Activated naive CD8-positive, alpha-beta T cell treated with anti-CD3 and anti-CD28 coated beads, Interleukin-2, amount 10 ng/mL, durations not matched to agents 7 days and 5 days (primary cell): ENCODE data around the gene PNKD. TPM values are rescaled to one million over a fixed set of nuclear protein-coding genes. Genes with fewer than 3 reads are reported as not detected.
A peak's percentile ranks its signal among the peaks of the same experiment; 100 is the strongest.

Source experiments
- ATAC-seq: fragments of 150-1000 bp; cut with Tn5 transposase; one replicate; pipeline ENCODE4 v1.10.0; 2021; ENCODE audit warnings: low read depth, moderate library complexity
- POLR2A ChIA-PET: fragments of 350-600 bp; sonication (Branson Sonifier 250); formaldehyde crosslinking; loops from one replicate; lab custom pipeline; 2021; ENCODE audit warnings: antibody characterized with exemption; lab: Charles Lee
- DNase-seq: peaks from one replicate; pipeline ENCODE4 v3.0.0; 2021
- H3K27ac Mint-ChIP-seq: one replicate; pipeline ENCODE4 v1.8.0; 2022; ENCODE audit warnings: mild to moderate bottlenecking, mixed read lengths
- H3K27me3 Mint-ChIP-seq: one replicate; pipeline ENCODE4 v1.8.0; 2022; ENCODE audit warnings: mild to moderate bottlenecking, moderate library complexity, mixed read lengths
- H3K36me3 Mint-ChIP-seq: one replicate; pipeline ENCODE4 v1.8.0; 2021; ENCODE audit warnings: mild to moderate bottlenecking, mixed read lengths
- H3K4me1 Mint-ChIP-seq: one replicate; pipeline ENCODE4 v1.8.0; 2021; ENCODE audit warnings: mixed read lengths
- H3K4me3 Mint-ChIP-seq: one replicate; pipeline ENCODE4 v1.8.0; 2022; ENCODE audit warnings: mild to moderate bottlenecking, moderate library complexity, mixed read lengths
- H3K9me3 Mint-ChIP-seq: one replicate; pipeline ENCODE4 v1.8.0; 2021; ENCODE audit warnings: mixed read lengths
- total RNA-seq, 2 experiments: library from RNA; stranded (reverse); gene quantifications; one replicate each; pipeline ENCODE4 v1.2.3, GENCODE V29; 2021

The PNKD gene
- total RNA-seq, 2 experiments from 2014 or later, result 33.9 to 36.3 TPM

GRCh38 chr2:218260166-218260565, 10.2 kb upstream of the PNKD start:
- DNase-seq, result no peak
- peaks cover 5% of the 10 kb centered on the region for H3K36me3 Mint-ChIP-seq
- H3K27me3 Mint-ChIP-seq, result no peaks in the 10 kb centered on the region
- POLR2A ChIA-PET, result no interaction called here
- H3K27ac Mint-ChIP-seq, result no peak overlapping the region
- ATAC-seq, result no peak
- H3K9me3 Mint-ChIP-seq, result no peaks in the 10 kb centered on the region
- H3K4me3 Mint-ChIP-seq, result no peak overlapping the region
- peaks cover 16% of the 10 kb centered on the region for H3K4me1 Mint-ChIP-seq

DNA sequence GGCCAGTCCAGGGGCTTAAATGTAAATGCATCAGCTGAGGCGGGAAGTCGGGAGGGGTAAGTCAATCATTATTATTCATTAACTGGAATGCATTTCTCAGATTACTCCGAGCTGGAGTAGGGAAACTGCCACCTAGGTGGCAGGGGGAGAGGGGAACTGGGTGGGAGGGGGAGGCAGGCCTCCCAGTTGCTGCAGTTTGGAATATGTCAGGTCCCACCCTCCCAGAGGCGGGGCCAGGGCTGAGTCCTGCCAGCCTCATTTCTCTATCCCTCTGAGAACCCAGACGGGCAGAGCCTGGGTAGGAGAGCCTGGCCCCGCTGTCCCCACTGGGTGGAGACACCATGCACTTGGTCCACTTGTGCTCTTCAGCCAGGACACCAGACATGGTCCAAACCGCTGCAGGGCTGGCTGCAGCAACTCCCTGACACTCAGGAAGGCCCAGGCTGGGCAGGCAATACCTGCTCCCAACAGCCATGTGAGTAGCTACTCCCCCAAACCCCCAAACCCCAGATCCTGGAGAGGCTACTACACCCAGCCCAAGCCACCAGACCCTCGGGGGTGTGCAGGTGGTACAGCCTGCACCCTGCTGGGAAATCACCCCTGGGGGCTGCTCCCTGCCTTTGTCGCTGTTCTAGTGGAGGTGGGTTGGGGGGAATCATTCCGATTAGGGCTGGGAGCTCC, 9.4 kb upstream of the PNKD start, which contains the start of gene GPBAR1:
TSS of gene GPBAR1 (plus strand) at position 274 of the 681 bp plus-strand sequence. CDS start 1,710 bp downstream, outside the sequence.
- POLR2A ChIA-PET, result interaction anchor here (1.6 kb wide), 1 partner anchor 9 kb away, joined by 4 read pairs; the partner anchor contains the start of genes AAMP and PNKD
- Mint-ChIP-seq H3K36me3 (peaks cover 2% of the 10 kb centered on the region), H3K27ac (peak within 1 kb of the TSS; percentile 34), H3K4me3 (no peak within 1 kb of the TSS), H3K9me3 (no peaks in the 10 kb centered on the region), H3K4me1 (peaks cover 16% of the 10 kb centered on the region), H3K27me3 (no peaks in the 10 kb centered on the region)
- ATAC-seq (no peak), DNase-seq (peak; percentile 31)

DNA sequence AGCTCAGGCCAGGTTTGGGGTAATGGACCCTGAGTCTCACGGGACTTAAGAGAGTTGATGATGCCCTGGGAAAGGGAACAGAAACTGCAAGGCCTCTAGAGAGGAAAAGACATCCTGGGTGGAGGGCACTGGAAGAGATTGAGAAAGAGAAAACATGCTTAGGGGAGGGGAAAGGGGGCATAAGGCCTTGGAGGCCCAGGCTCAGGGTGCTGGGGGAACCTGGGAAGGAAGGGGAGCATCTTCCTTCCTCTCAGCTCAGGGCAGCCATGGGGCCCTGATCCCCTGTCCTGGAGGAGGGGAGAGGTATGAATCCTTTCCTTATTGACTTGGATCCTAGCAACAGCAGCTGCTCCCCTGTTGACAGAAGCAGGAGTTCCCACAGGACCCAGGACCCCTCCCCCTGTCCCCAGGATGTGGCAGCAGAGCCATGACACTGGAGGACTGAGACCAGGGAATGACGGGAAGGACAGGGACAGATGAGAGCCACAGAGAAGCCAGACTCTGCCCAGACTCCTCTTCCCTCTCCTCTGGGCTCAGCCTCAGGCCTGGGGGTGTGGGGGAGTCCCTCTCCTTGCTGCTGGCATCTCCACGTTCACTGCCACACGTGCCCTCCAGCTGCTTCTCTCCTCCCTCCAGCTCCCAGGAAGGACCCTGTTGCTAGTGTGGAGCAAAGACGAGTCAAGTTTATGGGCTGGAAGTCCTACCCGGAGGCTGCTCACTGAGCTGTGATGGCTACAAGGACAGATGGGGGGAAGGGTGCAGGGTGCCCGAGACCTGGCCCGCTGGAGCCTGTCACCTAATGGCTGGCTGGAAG, 8.7 kb upstream of the PNKD start:
- H3K4me3 Mint-ChIP-seq, result no peak overlapping the region
- peaks cover 4% of the 10 kb centered on the region for H3K36me3 Mint-ChIP-seq
- no peaks in the 10 kb centered on the region for H3K9me3 Mint-ChIP-seq
- H3K27me3 Mint-ChIP-seq, result no peaks in the 10 kb centered on the region
- POLR2A ChIA-PET, result interaction anchor here (1.6 kb wide), 1 partner anchor 8 kb away, joined by 4 read pairs; the partner anchor contains the start of genes AAMP and PNKD
- no peak for ATAC-seq
- peak overlapping the region; percentile 3 for H3K27ac Mint-ChIP-seq
- H3K4me1 Mint-ChIP-seq, result peaks cover 17% of the 10 kb centered on the region
- DNase-seq, result peak; percentile 30

DNA sequence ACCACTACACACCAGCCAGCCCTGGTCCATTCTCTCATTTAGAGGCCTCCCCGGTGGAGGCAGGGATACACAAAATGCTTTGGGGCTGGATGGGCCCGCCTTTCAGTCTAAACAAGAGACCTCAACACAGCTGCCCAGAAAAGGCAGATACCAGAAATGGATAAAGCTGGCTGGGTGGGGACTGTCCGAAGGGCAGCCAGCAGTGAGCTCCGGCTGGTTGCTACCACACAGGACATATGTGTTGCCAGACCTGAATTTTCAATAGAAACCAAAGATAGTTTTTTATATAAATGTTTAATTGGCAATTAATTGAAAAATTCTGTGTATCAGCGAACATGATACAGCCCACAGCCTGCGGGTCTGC, 8.1 kb upstream of the PNKD start:
- no peak overlapping the region for H3K4me3 Mint-ChIP-seq
- POLR2A ChIA-PET, result interaction anchor here (1.6 kb wide), 1 partner anchor 8 kb away, joined by 4 read pairs; the partner anchor contains the start of genes AAMP and PNKD
- ATAC-seq, result no peak
- no peak for DNase-seq
- H3K4me1 Mint-ChIP-seq, result peaks cover 15% of the 10 kb centered on the region
- H3K27ac Mint-ChIP-seq, result no peak overlapping the region
- H3K27me3 Mint-ChIP-seq, result no peaks in the 10 kb centered on the region
- peaks cover 6% of the 10 kb centered on the region for H3K36me3 Mint-ChIP-seq
- no peaks in the 10 kb centered on the region for H3K9me3 Mint-ChIP-seq

- Mint-ChIP-seq H3K27ac (no peak overlapping the region), H3K9me3 (no peaks in the 10 kb centered on the region), H3K4me1 (peaks cover 11% of the 10 kb centered on the region), H3K27me3 (no peaks in the 10 kb centered on the region), H3K36me3 (peaks cover 3% of the 10 kb centered on the region), H3K4me3 (no peak overlapping the region)
- DNase-seq (peak; percentile 24), ATAC-seq (no peak)
- POLR2A ChIA-PET, result no interaction called here
Measured at GRCh38 chr2:218262631-218263586, 7.4 kb upstream of the PNKD start.

DNA sequence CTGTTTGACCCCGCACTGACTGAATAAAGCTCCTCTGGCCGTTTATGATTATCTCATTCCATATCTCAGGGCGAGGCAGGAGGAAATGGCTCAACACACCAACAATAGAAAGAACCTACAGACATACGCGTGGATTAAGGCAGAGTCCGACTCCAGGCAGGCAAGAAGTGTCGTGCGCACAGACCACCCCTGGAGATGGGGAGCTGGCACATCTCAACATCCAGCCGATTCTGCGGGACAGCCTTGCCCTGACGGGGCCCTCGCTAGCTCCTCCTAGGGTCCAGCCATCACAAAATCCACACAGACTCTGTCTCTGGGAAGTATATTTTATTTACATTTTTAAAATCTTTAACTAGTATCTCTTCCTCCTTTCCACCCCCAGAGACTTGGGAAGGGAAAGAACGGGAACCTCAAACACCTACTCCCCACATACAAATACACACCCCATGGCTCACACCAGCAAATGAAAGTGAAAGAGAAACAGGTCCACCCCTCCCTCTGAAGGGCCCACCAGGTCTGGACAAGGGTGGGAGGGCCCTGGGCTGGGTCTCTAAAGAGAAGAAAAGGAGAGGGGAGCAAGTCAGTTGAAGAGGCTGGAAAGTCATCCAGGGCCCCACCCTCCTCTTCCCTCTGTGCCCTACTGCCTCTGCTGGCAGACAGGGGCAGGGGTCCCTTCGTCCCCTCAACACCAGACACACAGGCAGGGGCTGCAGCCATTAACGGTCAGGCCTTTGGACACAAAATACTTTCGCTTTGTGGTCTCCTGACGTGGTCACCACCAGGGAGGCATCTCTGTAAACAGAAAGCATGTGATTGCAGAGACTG, 6.3 kb upstream of the PNKD start:
- H3K4me1 Mint-ChIP-seq, result peaks cover 9% of the 10 kb centered on the region
- no peak for DNase-seq
- H3K36me3 Mint-ChIP-seq, result peaks cover 3% of the 10 kb centered on the region
- no peaks in the 10 kb centered on the region for H3K9me3 Mint-ChIP-seq
- H3K4me3 Mint-ChIP-seq, result no peak overlapping the region
- POLR2A ChIA-PET, result no interaction called here
- no peak overlapping the region for H3K27ac Mint-ChIP-seq
- peak; percentile 57 for ATAC-seq
- H3K27me3 Mint-ChIP-seq, result no peaks in the 10 kb centered on the region

- POLR2A ChIA-PET, result no interaction called here
- ATAC-seq (no peak), DNase-seq (no peak)
- Mint-ChIP-seq H3K36me3 (peaks cover 7% of the 10 kb centered on the region), H3K4me3 (no peak overlapping the region), H3K9me3 (no peaks in the 10 kb centered on the region), H3K4me1 (peaks cover 14% of the 10 kb centered on the region), H3K27me3 (no peaks in the 10 kb centered on the region), H3K27ac (no peak overlapping the region)
Measured at GRCh38 chr2:218264773-218265561, 5.4 kb upstream of the PNKD start.

DNA sequence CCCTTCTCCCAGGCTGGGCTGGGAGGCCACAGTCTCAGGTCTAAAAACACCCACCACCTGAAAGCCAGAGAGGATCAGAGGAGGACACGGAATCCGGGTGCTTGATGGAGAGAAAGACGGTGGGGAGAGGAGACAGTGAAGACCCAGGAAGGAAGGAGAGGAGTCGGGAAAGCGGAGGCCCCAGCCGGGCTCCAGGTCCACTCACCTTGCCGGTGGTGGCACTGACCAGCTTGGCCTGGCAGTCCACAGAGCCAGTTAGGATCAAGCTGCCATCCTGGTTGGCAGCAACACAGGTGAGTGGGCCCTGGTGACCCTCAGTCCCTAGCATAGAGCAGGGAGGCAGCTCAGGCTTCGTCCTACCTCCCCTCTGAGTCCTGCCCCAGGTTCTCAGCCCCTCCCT, 4.7 kb upstream of the PNKD start:
- no peak overlapping the region for H3K4me3 Mint-ChIP-seq
- ATAC-seq (no peak), DNase-seq (no peak)
- peaks cover 7% of the 10 kb centered on the region for H3K36me3 Mint-ChIP-seq
- H3K4me1 Mint-ChIP-seq, result peaks cover 14% of the 10 kb centered on the region
- no peaks in the 10 kb centered on the region for H3K9me3 Mint-ChIP-seq
- H3K27ac Mint-ChIP-seq, result no peak overlapping the region
- no peaks in the 10 kb centered on the region for H3K27me3 Mint-ChIP-seq
- POLR2A ChIA-PET, result interaction anchor here (1.2 to 1.3 kb wide), 2 partner anchors 8 to 49 kb away, joined by 4 to 5 read pairs; no protein-coding TSS in a partner anchor

- Mint-ChIP-seq H3K27me3 (no peaks in the 10 kb centered on the region), H3K4me3 (no peak overlapping the region), H3K9me3 (no peaks in the 10 kb centered on the region), H3K36me3 (peaks cover 7% of the 10 kb centered on the region), H3K4me1 (peaks cover 20% of the 10 kb centered on the region), H3K27ac (peak overlapping the region; percentile 68)
- DNase-seq (no peak), ATAC-seq (no peak)
- POLR2A ChIA-PET, result interaction anchor here (1.2 to 1.3 kb wide), 2 partner anchors 9 to 50 kb away, joined by 4 to 5 read pairs; no protein-coding TSS in a partner anchor
Measured at GRCh38 chr2:218266316-218266979, 3.9 kb upstream of the PNKD start.

DNA sequence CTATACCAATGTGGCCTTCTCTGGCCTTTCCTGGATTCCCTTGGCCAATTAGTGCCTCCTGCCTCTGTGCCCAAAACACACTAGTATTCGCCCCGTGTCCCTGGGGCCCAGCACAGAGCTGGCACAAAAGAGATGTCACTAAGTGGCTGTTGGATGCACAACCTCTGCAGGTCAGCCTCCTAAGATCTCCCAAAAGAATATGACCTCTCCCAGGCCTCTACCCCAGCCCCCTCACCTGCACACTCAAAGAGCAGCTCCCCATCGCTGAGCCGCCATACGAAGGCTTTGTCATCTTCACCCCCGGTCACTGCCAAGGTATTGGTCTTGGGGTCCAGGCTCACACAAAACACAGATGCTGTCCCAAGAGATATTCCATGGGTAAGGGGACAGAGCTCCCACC, 3.1 kb upstream of the PNKD start:
- DNase-seq, result no peak
- Mint-ChIP-seq H3K4me1 (peaks cover 28% of the 10 kb centered on the region), H3K27ac (no peak overlapping the region), H3K4me3 (no peak overlapping the region), H3K9me3 (no peaks in the 10 kb centered on the region), H3K36me3 (peaks cover 7% of the 10 kb centered on the region), H3K27me3 (no peaks in the 10 kb centered on the region)
- no peak for ATAC-seq
- POLR2A ChIA-PET, result interaction anchor here (1.1 kb wide), 1 partner anchor 9 kb away, joined by 7 read pairs; no protein-coding TSS in a partner anchor
